Testis (tissue), 3 donors: ENCODE measurements around the gene ATAD3C. TPM values are rescaled to one million over a fixed set of nuclear protein-coding genes. Genes with fewer than 3 reads are reported as not detected.
A peak's percentile ranks its signal among the peaks of the same experiment; 100 is the strongest.
"Not testable (repeated sequence)": the region's sequence is repeated elsewhere in the genome, so short reads cannot be mapped to it uniquely, and the experiment has no call there.

ENCODE experiments used
- DNase-seq: peaks from one replicate; pipeline ENCODE4 v3.0.0-alpha.2; 2019
- H3K27ac ChIP-seq, 2 donors: fragments of 200-600 bp; sonication (generic); one replicate each; pipeline ENCODE4 v1.5.1; 2019
- H3K27me3 ChIP-seq: fragments of 200-600 bp; sonication (generic); one replicate; pipeline ENCODE4 v1.5.1; 2019
- H3K36me3 ChIP-seq: fragments of 200-600 bp; sonication (generic); one replicate; pipeline ENCODE4 v1.5.1; 2017; ENCODE audit warnings: low read depth; ENCODE audit errors: missing control alignments
- H3K4me1 ChIP-seq: fragments of 200-600 bp; sonication (generic); one replicate; pipeline ENCODE4 v1.5.1; 2019
- H3K4me3 ChIP-seq, 2 donors: fragments of 200-600 bp; sonication (generic); one replicate each; pipeline ENCODE4 v1.5.1; 2017 to 2019
- H3K9me3 ChIP-seq: fragments of 200-600 bp; sonication (generic); one replicate; pipeline ENCODE4 v1.5.1; 2017
- CTCF ChIP-seq, 3 experiments: fragments of 450-650 bp in 2 of 3; fragments of 200-600 bp in 1 of 3; sonication (generic) in 1 of 3; IDR thresholded peaks; one replicate each; pipeline ENCODE4 v1.5.1; 2016 to 2019; ENCODE audit warnings: antibody characterized with exemption in 3 of 3, mild to moderate bottlenecking in 2 of 3, moderate library complexity in 1 of 3
- POLR2A ChIP-seq: fragments of 450-650 bp; IDR thresholded peaks from one replicate; pipeline ENCODE4 v1.6.1; 2017; ENCODE audit warnings: antibody characterized with exemption, mild to moderate bottlenecking, moderate library complexity
- WGBS, 2 donors: methylation state at CpG; one replicate each; pipeline ENCODE4 v1.1.5; 2018; 5-methylcytosine and 5-hydroxymethylcytosine counted together
- intact Hi-C: fragments of 100-400 bp; cut with DNase I; formaldehyde crosslinking; loops from one replicate; pipeline ENCODE4 v1.15.1; 2023; ENCODE audit warnings: low total_unique reads
- polyA plus RNA-seq: library from polyadenylated mRNA; stranded (reverse); fragments of 350-450 nt; fragmentation: Illumina TruSeq; extraction: RNeasy Lipid Tissue Mini Kit (QIAGEN cat#74804); gene quantifications from one replicate; pipeline ENCODE4 v1.2.3, GENCODE V29; 2014; ENCODE audit warnings: low read depth, low replicate concordance; ENCODE audit not compliant: insufficient read depth
- total RNA-seq, 2 donors: library from RNA; depleted of rRNA; stranded (reverse); fragments of >200 nt; gene quantifications; one replicate each; pipeline ENCODE4 v1.2.3, GENCODE V29; 2016

ATAD3C gene
- total and polyA plus RNA-seq, 3 donors from 2014 or later = 1.3 to 3.0 (median 1.5) TPM

GRCh38 chr1:1470626-1471388 is 21.3 kb downstream of the ATAD3C start:
- DNase-seq = no peak
- 19 to 24% methylated on average over 16 of the region's 16 CpGs for WGBS, 2 donors

GRCh38 chr1:1471389-1472052 is 22.0 kb downstream of the ATAD3C start, which contains the start of gene ATAD3B:
TSS of gene ATAD3B (plus strand) at chr1:1471765. CDS start at chr1:1471885, 120 bp downstream.
- TF ChIP-seq POLR2A (no peak), CTCF (IDR thresholded peaks at IDR 0.05) (peak in 1 of 3 experiments; percentile 18)
- intact Hi-C loops = no loop called here
- Histone ChIP-seq H3K27me3 (no peaks in the 10 kb centered on the region), H3K9me3 (no peaks in the 10 kb centered on the region), H3K4me3 (peak within 1 kb of the TSS; percentile 79 to 86), H3K4me1 (peaks cover 12% of the 10 kb centered on the region), H3K27ac (peak within 1 kb of the TSS; percentile 82), H3K36me3 (no peaks in the 10 kb centered on the region)
- DNase-seq = peak; percentile 97
- WGBS, 2 donors = 0% methylated on average over 16 to 77 of the region's 87 CpGs

More at GRCh38 chr1:1470626-1471388, 21.3 kb downstream of the ATAD3C start:
- TF ChIP-seq CTCF (IDR thresholded peaks at IDR 0.05) (no peak), POLR2A (no peak)
- Histone ChIP-seq H3K36me3 (no peaks in the 10 kb centered on the region), H3K4me1 (peaks cover 12% of the 10 kb centered on the region), H3K27me3 (no peaks in the 10 kb centered on the region), H3K4me3 (peak overlapping the region; percentile 79 to 86), H3K9me3 (no peaks in the 10 kb centered on the region), H3K27ac (peak overlapping the region; percentile 82)
- intact Hi-C loops = no loop called here

GRCh38 chr1:1472053-1472876 is 22.8 kb downstream of the ATAD3C start:
- 6 to 10% methylated on average over 9 to 12 of the region's 65 CpGs for WGBS, 2 donors
- peak overlapping the region in 1 of 2 donors; percentile 45 for H3K27ac ChIP-seq
- peaks cover 12% of the 10 kb centered on the region for H3K4me1 ChIP-seq
- H3K9me3 ChIP-seq, intact Hi-C loops, H3K27me3 ChIP-seq, H3K36me3 ChIP-seq, DNase-seq: not testable (repeated sequence)
- H3K4me3 ChIP-seq = peak overlapping the region; percentile 79 to 86

GRCh38 chr1:1476011-1476410 is 26.5 kb downstream of the ATAD3C start:
- WGBS, 2 donors = 79 to 89% methylated on average over 14 to 17 of the region's 17 CpGs

GRCh38 chr1:1477206-1477605 is 27.7 kb downstream of the ATAD3C start:
- no peaks in the 10 kb centered on the region for H3K9me3 ChIP-seq
- no peaks in the 10 kb centered on the region for H3K36me3 ChIP-seq
- no peak overlapping the region for H3K27ac ChIP-seq
- H3K4me3 ChIP-seq = no peak overlapping the region
- no peak for TF ChIP-seq POLR2A
- no peak for TF ChIP-seq CTCF (IDR thresholded peaks at IDR 0.05)
- 93 to 95% methylated on average over 22 of the region's 22 CpGs for WGBS, 2 donors
- intact Hi-C loops = no loop called here
- no peak for DNase-seq
- H3K27me3 ChIP-seq = no peaks in the 10 kb centered on the region
- H3K4me1 ChIP-seq = peaks cover 5% of the 10 kb centered on the region

More at GRCh38 chr1:1476011-1476410, 26.5 kb downstream of the ATAD3C start:
- H3K4me3 ChIP-seq, H3K36me3 ChIP-seq, H3K27me3 ChIP-seq, H3K27ac ChIP-seq, H3K4me1 ChIP-seq, DNase-seq, intact Hi-C loops, H3K9me3 ChIP-seq: not testable (repeated sequence)
